HG03280 (cell line): ENCODE data around the gene XRCC3.

Source experiments
- ATAC-seq: cut with Tn5 transposase; IDR thresholded peaks from one replicate; pipeline ENCODE4 v1.9.1; 2021; ENCODE audit warnings: mild to moderate bottlenecking, moderate library complexity; ENCODE audit not compliant: unreplicated experiment

The XRCC3 gene

DNA sequence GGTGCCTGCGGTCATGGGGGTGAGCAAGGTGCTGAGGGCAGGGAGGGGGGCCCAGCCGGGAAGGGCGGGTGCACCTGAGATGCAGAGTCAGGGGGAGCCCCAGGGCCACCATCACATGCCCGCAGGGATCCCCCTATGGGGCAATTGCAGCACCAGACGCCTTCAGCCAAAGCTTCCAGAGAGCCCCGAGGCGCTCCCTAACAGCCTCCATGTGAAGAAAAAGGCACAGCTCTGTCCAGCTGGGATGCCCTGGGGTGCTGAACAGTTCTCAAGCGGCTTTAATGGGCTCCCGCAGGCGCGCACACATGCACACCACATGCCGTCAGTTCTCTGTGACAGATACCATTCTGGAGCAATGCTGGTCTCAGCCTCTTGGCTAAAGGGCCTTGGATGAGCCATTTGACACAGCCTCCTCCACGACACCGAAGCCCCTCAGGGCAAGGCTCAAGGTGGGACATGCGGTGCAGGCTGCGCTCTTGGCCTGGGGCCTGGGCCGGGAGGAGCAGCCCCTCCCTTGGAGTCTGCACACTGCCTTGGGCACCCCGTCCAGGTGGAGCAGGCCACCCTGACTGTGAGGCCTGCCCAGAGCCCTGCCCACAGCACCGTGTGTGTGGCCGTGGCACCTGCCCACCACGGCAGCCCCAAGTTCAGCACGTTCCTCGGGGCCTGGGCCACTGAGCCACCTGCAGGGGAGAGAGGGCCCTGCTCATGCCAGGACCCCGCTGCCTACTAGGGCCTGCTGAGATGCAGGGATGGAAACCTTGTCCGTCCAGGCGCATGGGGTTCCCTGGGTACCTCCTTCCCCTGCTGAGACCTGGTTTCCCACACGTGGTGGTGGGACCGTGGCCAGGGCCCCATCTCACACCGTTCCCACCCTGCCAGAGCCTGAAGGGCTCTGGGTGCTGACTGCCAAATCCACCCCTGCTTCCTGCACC is 7.7 kb downstream of the XRCC3 start:
- ATAC-seq: no peak

DNA sequence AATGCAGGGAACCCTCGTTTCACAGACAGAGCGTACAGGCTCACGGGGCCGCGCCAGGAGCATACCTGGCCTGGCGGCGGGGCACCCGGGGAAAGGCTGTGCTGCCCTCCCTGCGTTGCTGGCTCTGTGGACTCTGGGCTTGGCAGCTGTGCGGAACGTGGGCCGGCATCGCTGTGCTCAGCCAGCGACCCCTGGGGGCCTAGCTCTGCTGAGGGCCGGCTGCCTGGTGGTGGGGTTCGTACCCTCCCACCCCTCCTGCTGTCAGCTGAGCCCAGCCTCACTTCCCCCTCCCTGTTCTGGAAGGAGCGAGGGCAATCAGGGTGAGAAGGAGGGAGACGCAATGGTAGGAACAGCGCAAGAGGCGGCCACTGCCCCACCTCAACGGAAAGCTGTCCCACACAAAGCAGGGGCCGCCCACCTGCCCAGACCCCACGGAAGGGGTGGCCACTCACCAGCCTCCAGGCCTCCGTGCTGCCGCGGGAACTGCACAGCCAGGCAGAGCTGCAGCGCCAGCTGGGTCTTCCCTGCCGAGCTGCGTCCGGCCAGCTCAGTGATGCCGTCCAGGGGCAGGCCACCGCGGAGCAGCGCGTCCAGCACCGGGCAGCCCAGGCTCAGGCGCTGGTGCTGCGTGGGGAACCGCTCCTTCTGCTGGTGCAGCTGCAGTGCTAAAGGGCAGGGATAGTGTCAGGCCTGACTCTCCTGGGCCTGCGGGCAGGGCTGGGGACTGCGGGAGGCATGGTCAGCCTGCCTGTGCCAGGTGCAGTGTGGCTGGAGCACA is 8.5 kb downstream of the XRCC3 start:
- ATAC-seq: no peak

DNA sequence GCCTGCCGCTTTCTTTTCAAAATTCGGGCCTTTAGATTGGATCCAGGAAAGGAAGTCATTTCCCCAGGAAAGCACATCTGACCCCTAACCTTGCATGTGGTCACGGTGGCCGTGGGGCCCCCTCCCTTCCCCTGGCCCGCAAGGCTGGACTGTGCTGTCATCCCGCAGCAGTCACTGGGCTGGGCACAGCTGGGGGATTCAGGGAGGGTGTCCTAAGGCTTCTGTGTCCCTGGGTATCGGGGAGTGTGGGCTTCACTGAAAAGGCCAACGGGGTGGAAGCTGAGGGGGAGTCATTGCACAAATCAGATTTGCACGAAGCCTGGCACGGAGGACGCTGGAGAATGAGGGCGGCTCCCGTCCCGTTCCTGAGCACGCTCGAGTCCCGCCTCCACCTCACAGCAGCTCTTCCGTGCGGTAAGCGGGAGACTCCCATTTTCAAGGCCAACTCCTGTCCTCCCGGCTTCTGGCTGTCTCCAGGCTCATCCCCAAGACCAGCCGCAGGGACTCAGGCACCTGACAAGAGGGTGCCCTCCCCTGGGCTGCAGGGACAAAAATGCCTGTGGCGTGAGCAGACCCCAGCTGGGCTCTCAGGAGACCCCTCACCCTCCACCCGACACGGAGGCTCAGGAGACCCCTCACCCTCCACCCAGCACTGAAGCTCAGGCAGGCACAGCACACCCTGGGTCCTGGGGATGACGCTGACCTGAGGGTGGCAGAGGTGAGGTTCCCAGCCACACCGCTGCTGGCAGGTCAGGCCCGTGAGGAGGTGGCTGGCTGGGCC is 9.6 kb downstream of the XRCC3 start:
- no peak for ATAC-seq

DNA sequence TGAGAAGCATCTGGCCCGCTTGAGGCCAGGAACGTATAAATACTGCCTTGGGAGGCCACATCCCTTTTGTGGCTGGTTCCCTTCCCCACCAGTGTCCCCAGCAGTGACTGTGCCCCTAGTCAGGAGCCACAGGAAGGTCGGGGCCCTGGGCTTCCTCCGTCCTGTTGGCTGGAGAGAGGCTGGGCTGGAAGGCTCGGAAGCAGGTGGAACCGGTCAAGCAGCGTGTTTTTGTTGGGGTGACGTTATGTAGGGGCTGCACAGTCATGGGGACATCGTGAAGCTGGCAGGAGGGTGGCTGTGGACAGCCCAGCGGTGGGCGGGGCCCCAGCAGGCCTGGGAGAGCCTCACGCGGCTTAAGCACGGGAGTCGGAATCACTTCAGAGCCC is 10.1 kb downstream of the XRCC3 start:
- ATAC-seq: no peak

DNA sequence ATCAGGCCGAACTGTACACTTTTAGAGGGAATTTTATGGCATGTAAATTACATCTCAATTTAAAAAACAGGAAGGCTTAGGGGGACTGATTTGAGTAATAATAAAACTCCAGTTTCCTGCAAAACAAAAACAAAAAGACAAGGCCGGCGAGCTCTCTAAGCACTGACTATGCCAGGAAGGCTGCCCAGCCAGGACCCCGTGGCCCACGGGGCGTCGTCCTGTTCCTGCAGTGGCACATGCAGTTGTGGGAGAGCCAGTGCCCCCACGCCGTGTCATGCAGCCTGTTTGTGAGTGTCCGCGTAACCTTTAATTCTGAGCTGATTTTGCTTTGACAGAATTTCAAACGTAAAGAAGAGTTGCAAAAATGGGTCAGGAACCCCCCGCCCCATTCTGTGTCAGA is 10.5 kb downstream of the XRCC3 start:
- ATAC-seq: no peak

DNA sequence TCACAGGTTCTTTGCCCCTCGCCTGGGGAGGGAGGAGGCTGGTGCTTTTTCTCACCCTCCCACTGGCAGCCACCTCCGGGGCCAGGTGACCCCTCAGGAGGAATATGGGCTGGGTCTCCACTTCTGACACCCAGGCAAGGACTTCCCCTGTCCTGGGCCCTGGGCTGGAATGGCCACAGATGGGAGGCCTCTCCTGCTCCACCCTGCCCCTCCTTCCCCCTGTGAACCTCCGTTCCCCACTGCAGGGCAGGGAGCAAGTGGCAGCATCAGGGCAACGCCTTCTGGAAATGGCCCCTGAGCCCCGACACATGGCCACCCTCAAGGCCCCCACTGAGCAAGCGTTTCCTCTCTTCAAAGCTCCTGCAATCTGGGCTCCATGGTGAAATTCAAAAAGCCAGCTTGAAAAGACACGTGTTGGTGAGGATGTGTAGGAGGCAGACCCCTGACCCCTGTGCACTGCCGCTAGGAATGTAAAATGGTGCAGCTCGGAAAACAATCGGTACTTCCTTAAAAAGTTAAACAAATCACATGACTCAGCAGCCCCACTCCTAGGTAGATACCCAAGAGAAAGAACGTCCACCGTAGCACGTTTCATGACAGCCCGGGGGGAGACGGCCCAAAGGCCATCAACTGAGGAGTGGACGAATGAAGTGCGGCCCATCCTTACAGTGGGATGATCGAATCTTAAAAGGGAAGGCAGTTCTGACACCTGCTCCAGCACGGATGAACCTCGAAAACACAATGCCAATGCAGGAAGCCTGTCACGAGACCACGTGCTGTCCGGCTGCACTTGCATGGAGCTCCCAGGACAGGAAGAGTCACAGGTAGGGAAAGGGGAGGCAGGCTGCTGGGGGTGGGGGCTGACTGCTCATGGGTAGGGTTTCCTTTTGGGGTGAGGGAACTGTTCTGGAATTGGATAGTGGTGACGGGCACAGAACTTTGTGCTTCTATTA is 11.5 kb downstream of the XRCC3 start:
- no peak for ATAC-seq

DNA sequence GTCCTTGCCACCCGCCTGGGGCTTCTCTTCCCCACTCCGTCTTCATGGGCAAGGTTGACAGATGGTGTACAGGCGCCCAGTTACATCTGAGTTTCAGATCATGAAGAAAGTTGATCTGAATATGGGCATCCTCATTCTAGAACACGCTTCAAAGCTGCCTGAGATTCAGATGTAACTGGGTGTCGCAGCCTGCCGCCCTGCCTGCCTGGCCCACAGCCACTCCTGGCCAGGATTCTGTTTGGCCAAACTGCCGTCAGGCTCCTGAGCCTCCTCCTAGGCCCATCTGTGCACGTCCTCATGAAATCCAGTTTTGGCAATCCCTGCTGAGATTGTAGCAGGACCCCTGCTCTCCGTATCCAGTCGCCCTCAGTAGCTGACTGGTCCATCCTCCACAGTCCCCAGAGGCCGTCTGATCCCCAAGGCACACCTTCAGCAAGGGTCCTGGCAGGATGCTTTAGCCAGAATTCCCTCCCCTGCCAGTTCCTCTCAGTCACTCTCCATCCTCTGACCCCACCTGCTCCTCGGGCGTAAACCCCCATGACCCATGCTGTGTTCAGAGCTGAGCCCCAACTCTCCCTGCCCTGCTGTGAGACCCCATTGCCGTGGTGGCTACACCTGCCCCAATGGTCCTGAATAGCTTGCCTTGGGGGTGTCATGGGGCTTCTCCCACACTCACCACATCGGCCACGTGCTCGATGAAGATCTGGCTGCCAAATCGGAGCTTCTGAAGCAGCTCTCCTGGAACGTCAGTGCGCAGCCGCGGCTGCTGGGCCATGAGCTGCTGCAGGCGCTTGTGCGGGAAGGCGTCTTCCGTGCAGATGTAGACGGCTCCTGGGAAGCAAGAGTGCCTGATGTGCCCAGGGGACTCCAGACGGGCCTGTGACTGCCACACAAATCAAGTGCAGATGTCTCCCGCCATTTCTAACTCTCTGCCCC is 12.5 kb downstream of the XRCC3 start:
- ATAC-seq: no peak

DNA sequence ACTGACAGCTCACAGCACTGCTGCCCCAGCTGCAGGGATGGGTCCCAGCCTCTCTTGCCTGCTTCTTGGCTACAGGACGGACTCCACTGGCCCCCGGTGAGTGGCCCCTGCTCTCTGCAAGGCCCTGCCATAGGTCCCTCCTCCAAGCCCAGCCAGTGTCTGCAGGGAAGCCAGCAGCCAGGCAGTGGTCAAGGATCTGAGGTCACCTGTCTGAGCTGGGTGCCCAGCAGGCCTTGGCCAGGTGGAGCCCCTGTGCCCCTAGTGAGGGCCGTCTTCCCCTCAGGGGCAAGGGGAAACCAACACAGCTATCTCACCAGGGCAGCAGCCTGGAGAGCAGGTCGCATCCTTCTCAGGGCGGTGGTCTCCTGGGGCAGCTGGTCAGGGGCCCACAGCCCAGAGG is 13.2 kb downstream of the XRCC3 start:
- no peak for ATAC-seq

DNA sequence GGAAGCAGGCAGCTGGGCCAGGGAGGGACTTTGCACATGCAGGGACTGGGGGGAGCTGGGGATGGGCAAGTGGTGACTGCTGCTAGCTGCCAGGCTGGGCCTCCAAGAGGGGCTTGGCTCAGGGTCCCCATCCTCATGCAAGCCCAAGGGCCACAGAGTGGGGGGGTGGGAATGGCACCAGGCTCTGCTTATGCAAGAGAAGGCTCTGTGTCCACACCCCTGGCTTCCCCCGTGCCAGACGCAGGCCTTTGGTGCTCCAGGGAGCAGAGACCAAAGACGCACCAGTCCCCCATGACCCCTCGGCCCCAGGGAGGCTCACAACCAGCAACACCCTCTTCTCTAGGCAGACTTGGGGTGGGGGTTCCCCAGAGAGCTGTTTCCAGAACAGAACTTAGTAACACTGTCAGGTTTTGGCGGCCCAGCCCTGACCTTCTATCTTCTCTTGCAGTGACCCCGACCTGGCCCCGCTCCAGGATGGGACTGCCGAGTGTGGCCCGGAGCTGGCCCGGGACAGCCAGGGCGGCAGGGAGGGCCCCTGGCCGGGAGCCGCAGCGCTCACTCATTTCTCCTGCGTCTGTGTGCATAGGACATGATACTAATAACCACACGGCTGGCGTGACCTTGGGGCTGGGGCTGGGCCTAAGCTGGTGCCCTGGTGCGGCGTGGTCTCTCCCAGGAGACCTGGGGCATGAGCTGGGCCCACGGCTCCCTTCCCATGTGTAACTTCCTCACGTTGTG is 14.3 kb downstream of the XRCC3 start:
- ATAC-seq: no peak

DNA sequence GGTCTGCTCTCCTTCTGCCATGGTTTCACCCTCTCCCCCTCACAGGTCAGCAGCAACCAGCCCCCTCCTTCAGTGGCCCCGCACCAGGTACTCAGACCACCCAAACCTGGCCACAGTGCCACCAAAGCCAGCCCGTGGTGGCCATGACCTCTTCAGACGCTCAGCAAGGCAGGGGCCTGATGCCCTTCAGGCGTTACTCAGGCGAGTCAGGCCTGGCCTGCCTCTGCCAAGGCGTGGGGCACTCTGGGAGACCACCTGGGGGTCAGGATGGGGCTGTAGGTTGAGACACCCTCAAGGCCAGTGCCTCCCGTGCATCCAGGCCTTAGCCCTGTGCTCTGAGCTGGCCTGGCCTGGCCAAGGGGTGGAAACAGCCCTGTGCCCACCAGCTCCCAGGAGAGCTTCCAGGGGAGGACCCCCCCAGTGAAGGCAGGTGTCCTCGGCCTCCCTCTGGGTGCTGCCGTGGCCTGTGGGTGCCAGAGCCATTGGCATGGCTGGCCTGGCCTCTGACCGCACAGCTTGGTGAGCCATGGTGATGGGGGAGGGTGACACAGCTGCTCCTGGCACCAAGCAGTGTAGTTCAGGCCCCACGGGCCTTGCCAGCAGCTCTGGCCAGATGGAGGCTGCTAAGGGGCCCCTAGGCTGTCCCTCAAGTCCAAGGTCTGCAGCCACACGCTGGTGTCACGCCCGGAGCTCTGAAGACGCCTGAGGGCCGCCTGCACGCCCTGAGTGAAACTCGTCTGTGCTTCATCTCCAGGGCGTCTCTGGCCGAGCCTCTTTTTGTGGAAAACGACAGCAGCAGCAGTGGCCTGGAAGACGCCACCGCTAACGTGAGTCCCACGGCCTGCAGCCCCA is 15.1 kb downstream of the XRCC3 start:
- no peak for ATAC-seq

DNA sequence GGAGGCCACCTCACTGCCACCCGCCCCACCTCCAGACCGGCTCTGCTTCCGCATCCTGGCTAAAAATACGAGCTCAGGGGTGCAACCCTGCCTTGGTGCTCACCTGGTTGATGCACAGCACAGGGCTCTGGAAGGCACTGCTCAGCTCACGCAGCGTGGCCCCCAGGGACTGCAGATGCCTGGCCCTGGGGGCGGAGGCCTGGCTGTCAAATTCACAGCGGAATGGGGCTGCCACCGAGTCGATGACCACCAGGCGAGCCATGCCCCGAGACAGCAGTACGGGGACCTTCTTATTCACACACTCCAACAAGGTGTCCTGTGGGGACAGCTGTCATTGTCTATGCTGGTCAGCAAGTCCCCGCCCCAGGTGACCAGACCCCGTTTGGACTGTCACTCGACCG is 16.0 kb downstream of the XRCC3 start:
- ATAC-seq: no peak

DNA sequence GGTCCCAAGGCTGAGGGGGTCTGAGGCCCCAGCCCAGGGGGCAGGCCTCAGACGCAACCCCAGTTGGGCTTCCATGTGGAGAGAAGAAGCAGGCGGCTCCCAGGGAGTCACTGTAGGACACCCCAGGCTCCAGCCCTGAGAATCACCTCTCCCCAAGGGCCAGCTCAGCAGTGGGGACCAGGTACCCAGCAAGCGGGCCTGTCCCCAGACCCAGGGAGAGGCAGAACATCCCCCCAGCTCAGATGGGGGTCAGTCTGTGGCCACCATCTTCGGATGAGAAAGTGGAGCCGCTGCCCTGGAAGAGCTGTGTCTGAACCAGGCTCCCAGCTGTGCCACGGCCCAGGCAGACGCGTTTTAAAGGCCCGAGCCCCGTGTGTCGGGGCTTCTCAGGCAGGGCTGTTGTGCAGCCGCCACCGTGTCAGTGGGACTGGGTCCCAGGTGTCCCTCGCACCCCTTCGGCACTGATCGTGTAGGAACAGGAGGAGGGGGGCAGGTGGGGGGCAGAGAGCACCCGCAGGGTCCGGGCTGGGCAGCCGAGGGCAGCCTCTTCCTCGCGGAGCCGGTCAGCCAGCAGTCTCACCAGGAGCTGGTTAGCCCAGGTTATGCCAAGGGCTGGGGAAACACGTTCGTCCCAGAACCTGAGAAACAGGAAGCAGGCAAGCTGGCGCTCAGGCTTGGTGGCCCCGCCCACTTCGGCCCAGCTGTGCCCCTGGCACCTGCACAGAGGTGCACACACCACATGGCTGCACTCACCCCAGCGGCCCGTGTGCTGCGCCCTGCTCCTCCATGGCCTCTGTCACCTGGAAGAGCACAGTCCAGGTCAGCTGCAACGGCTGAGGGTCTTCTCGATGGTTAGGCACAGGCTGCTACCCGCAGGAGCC is 16.6 kb downstream of the XRCC3 start:
- ATAC-seq: no peak

DNA sequence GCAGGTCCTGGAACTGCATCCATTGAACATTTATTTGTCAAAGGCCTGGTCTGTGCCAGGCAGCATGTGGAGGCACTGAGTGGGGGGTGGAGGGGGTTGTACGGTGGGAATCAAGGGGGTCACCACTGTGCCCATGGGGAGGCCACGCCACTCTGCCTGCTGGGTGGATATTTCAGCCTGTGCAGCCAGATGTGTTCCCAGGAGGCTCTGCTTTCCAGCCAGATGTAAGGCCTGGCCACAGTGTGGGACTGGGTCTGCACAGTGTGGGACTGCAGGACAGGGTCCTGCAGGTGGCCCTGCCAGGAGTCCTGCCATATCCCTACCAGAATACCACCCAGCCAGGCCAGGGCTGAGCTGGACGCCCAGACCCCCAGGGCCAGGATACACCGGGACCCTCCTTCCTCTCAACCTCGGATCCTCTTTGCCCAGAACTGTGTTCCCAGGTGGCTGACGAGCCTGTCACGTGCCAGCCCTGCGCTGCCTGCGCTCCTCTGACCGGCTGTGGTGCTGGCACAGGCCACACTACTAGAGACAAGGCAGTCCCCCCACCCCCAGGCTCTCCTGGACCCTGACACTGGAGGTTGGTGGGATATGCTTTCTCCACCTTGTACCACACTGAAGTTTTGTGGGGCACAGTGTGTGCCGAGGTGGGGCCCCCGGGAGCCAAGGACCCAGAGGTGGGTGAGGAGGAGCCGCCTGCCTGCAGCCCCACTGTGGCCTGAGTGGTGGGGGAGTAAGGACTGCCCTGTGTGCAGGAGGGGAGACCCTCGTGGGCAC is 17.5 kb downstream of the XRCC3 start:
- no peak for ATAC-seq

DNA sequence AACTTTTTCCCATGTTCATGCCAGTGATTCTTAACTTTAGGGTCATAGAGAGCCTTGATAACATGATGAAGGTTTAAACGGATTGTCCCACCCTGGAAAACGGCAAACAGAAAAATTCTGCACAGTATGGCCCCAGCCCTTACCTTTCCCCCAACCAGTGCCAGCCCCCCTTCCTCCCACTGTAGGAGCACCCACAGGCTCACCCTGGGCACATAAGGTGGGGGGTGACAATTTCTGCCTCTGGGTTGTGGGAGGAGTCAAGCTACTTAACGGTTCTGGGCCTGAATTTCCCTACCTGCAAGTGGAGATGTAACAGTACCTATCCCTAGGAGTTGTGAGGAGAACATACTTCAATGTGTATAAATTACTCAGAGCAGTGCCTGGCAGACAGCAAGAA is 18.0 kb downstream of the XRCC3 start:
- ATAC-seq: no peak

DNA sequence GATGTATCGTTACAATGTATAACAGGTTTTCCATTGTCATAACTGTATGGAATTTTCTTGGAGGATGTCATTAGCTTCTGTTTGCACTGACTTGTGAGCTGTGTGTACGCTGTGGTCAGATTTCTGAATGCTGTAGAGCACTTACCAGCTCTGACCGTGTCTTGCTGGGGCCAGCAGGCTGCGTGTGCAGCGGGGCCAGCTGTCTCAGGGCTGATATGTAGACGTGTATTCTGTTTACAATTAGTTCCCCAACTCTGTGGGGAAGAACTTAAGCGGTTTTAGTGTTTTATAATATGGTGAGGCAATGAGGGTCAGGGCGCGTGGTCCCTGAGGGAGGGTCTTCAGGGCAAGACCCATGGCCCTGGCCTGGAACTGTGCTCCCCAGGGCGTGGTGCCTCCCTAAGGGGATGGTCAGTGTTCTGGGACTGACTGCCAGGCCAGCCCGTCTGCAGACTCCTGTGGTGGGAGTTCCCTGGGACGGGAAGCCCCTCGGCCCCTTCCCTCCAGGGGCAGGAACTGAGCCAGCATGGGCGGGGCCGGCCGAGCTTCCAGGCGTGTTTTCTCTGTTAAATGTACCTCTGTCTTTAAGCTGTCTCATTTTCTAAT is 18.7 kb downstream of the XRCC3 start:
- ATAC-seq: no peak

DNA sequence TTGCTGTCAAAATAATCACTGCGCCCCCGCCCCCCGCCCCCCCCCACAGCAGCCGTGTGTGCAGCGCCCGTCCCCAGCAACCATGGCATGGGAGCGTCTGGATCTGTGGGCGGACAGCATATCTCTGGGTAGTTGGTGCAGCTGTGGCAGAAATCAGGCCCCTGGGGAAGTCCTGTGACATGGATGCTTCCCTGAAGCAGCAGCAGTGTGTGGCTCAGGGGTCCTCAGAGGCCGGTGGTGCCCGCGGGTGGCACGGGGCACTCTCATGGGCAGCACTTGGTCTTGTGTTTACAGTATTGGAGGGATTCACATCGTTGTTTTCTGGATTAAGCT is 19.2 kb downstream of the XRCC3 start:
- ATAC-seq: no peak
